GM12874 (cell line): ENCODE results near the gene SCML2.

ENCODE experiments used
- CTCF ChIP-seq: IDR thresholded peaks from 2 replicates; pipeline ENCODE4 v1.5.1; 2011; ENCODE audit warnings: low read depth, mild to moderate bottlenecking, control low read depth, low read length, moderate library complexity; ENCODE audit not compliant: insufficient read depth

The SCML2 gene

GRCh38 chrX:18271309-18271708 lies 83.2 kb downstream of the SCML2 start:
- no peak for TF ChIP-seq CTCF

GRCh38 chrX:18255059-18255458 lies 99.4 kb downstream of the SCML2 start:
- TF ChIP-seq CTCF: no peak

- TF ChIP-seq CTCF: no peak
These were observed 101.7 kb downstream of the SCML2 start for GRCh38 chrX:18252644-18253359.

DNA sequence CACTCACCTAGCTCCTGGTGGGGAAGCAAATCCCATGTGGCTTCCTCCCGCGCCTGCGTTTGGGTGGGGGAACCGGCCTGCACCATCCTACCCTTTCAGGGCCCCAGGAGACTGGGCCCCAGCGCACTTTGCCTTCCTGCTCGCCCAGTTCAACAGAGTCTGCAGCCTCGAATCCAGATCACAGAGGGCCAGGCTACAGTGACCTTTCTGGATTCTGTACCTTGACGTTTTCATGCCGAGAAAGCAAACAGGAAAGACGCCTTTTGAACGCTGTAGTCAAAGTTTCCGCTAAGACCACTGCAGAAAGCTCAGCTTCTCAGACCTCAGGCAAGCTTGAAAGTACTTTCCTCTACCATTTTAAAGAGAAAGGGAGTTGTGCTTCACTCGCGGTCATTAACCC lies 126.4 kb downstream of the SCML2 start:
- TF ChIP-seq CTCF: no peak

- TF ChIP-seq CTCF: no peak
These were observed 127.0 kb downstream of the SCML2 start for GRCh38 chrX:18227458-18227857.

- no peak for TF ChIP-seq CTCF
These were observed 133.7 kb downstream of the SCML2 start, which contains the start of gene BEND2 for GRCh38 chrX:18220786-18221185. BEND2 (minus strand) TSS chrX:18220886; CDS start chrX:18220750, 136 bp downstream.

DNA sequence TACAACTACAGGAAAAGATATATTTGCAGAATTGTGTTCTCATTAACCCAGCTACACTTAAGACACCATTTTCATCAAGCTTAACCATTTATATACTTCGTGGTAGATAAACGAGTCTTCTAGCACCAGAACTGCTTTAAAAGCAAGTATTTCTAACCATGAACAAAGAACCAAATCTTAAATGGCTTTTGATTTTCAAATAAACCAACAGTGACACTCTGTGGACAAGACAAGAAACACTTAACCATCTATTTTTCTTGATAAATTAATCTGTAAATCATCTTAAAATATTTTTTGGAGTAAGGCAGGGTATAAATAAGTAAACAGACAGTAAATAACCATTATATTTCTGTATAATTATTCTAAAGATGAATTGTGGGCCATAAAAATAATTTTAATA lies 144.0 kb downstream of the SCML2 start:
- TF ChIP-seq CTCF: no peak

- no peak for TF ChIP-seq CTCF
These were observed 147.8 kb downstream of the SCML2 start for GRCh38 chrX:18206657-18207056.
